CD4-positive, alpha-beta T cell treated with Interleukin-12 subunit alpha and Interleukin-12 subunit beta, for 1 hour (primary cell): ENCODE results near the gene TMEM208.

ENCODE experiments used
- DNase-seq: peaks from one replicate; pipeline ENCODE4 v3.0.0-alpha.2; 2020

Gene TMEM208

GRCh38 chr16:67237396-67238277, 10.7 kb downstream of the TMEM208 start:
- no peak for DNase-seq

GRCh38 chr16:67238278-67238575, 11.3 kb downstream of the TMEM208 start:
- no peak for DNase-seq

DNA sequence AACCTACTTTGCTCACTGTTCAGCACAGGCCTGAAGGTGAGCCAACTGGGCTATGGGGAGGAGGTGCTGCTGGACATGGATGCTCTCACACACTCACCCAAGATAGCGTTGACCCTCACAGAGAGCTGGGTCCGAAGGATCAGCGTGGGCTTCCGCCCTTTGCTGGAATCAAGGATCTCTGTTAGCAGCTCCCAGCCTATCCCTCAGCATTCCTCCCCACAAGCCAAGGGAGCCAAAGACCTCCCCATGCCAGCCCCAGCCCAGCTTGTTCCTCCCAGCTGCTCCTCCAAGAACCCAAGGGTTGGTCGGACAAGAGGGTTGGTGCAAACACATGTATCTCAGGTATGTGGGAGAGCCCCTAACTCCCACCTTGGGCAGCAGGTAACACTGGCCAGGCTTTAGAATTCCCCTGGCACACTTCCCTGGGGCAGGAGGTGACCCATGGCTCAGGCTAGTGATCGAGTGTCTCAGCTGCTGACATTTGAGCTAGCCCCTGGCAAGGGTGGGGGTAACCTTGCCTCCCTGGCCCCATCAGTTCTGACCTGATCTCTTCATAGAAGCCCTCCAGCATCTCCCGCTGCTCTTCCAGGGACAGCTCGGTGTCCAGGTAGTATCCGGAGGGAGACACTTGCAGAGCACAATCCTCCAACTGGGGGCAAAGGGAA, 12.0 kb downstream of the TMEM208 start:
- no peak for DNase-seq

- DNase-seq: no peak
Observed at GRCh38 chr16:67240506-67240905, 13.6 kb downstream of the TMEM208 start.

GRCh38 chr16:67241008-67241900, 14.3 kb downstream of the TMEM208 start:
- DNase-seq: no peak

DNA sequence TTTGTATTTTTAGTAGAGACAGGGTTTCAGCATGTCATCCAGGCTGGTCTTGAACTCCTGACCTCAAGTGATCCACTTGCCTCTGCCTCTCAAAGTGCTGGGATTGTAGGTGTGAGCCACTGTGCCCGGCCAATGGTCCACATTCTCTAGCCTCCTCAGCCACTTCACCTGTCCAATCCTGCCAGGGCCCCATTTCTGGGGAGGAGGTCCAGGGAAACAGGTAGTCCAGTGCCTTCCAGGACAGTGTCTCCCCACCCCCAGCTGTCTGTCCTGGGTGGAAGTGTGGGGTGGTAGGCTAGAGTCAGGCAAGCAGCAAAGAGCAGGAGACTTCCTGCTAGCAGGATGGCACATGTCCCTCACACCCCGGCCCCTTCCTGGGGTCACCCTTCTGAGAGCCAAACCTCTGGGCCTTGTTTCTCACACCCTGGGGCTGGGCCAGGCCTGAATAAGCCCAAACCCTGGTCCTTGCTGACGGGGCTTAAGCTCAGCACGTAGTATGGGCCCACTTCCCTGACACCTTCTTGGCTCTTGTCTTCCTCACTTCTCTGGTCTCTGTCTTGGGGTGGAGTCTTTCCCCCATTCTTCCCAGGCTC, 15.3 kb downstream of the TMEM208 start:
- no peak for DNase-seq

DNA sequence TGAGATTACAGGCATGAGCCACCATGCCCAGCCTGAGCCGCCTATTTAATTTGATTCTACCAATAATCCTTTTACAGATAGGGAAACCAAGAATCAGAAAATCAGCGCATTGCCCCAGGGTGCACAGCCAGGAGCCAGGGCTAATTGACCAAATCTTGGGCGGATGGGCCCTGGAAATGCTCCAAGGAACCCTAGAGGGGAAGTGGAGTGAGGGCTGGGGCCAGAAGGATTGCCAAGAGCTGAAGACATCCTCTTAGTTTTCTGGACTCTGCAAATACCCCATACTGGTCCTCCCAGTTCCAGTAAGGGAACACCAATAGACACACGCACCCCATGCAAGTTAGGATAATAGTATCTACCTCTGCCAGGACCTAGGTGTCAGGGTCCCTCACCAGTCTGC, 16.6 kb downstream of the TMEM208 start:
- DNase-seq: no peak

GRCh38 chr16:67244387-67245185, 17.7 kb downstream of the TMEM208 start:
- peak; percentile 86 for DNase-seq

DNA sequence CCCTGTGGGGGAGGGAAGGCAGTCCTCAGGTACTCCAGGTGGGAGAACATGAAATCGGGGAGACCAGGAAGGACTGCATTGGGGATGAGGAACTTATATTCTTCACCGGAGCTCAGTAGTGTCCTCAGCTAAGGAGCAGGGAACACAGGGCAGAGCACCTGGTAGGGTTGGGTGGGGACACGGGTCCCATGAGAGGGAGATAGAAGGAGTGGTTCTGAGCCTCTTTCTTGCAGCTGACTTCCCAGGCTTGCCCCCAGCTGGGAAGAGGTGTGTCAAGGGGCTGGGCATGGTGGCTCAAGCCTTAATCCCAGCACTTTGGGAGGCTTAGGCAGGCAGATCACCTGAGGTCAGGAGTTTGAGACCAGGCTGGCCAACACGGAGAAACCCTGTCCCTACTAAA, 18.3 kb downstream of the TMEM208 start:
- DNase-seq: no peak

DNA sequence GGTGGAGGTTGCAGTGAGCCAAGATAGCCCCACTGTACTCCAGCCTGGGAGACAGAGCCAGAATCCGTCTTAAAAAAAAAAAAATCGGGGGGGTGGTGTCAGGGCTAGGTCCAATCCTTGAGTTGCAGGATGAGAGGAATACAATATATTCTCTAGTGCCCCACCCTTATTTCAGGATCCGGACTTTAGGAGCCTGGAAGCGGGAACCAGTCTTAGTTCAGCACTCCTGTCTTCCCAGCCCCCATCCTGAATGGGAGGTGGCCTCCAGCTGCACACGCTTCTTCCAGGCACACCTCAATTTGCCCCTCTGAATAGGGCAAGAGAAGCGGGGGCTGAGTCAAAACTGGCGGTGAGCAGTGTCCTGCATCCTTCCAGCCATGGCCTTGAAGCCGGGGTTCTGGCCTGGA, 18.7 kb downstream of the TMEM208 start:
- no peak for DNase-seq

DNA sequence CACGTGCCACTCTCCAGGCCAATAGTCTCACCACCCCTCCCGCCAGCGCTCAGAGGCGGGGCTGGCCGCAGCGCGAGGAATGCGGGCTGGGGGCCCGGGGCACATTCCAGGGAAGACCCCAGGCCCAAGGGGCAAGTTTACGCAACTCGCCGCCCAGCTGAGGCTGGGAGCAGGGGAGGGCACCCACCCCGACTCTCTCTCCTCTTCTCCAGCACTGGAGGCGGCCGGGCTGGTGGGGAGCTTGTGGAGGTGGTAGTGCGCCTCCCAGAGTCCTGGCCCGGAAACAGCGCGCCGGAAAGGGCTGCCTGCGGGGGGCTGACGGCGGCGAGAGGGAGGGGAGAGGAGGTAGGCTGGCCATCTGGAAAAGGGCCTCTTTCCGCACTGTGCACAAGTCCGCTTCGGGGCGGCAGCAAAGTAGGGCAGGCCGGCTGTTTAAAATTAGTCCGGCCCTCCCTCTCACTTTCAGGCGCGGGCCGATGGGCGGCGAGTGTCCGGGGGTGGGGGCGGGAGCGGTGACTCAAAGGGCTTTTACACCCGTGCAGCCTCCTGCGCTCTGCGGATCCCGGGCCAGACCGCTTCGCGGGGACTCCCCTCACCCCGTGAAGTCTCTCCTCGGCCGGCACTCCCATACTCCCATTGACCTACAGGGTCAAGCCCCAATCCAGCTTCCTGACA, 19.3 kb downstream of the TMEM208 start:
- DNase-seq: peak; percentile 45

DNA sequence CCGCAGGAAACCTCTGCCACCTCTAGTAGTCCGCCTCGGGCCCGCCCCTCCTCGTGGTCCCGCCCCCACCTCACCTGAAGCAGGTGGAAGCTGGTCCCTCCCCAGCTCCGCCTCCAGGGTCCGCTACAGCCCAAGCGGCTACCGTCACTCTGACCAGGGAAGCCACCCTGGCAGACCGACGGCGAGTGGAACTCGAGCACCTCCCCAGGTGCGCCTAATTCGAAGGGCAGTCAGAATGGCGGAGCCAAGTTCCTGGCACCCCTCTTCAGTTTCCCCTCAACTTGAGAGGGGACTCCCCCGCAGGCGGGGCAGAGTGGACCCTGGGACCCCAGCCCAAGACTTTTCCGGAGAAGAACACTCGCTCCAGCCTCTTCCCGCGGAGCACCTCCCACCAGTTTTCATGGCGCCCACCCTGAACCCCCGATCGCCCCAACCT, 19.8 kb downstream of the TMEM208 start:
- peak; percentile 57 for DNase-seq

- peak; percentile 96 for DNase-seq
Observed at GRCh38 chr16:67247192-67248072, 20.5 kb downstream of the TMEM208 start, which contains the start of gene FHOD1. FHOD1 (minus strand) TSS chr16:67247481; CDS start chr16:67247410, 71 bp downstream.

- DNase-seq: no peak
Observed at GRCh38 chr16:67248073-67248400, 21.1 kb downstream of the TMEM208 start.

- DNase-seq: peak; percentile 29
Observed at GRCh38 chr16:67248401-67249177, 21.7 kb downstream of the TMEM208 start, which contains the start of gene SLC9A5. SLC9A5 (plus strand) TSS chr16:67248979; CDS start chr16:67249015, 36 bp downstream.

DNA sequence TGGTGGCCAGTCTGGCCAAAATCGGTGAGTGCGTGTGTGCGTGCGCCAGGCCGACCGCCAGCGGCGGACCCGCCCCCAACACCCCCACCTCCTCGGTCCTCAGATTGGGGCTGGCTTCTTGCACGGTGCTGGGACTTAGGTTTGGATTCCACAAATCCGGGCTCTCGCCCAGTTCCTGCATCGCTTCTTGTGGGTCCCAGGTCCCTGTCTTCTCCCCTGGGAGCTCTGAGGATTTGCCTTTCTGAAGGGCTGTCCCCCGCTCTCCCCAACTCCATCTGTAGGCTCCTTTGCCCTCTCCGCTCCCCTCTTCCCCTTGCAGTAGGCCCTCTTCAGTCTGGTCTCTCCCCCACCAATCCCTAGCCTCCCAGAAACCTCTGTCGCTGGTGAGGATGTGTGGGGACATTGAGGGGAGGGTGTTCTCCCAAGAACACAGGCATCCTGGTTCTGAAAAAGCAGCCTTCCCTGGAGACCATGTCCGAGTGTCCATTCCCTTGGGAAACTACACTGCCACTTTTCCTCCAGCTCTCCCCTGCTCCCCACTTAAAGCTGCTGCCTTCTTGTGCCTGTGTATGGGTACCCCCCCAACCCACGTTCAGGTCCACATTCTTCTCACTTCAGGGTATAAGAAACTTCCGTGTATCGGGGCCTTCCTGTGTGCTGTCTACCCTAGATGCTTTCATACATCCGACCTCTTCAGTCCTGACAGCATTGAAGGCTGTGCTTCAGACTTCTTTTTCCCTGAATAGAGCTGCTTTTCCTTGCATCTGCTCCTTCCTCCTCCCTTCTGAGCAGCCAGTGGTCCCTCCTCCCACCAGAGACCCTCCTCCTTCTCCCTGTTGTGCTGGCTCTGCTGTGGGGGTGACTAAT, 22.5 kb downstream of the TMEM208 start:
- DNase-seq: no peak

DNA sequence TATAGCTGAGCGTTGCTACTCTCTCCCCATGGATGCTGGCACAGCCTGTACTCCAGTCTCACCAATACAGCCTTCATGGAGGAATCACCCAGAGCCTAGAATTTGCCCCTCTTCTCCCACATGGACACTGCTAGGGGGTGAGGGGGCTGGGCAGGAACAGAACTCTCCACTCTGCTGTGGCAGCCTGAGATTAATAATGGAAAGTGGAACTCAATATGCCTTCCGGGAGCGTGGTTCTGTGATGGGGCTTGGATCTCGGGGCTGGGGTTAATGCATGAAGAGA, 23.1 kb downstream of the TMEM208 start:
- no peak for DNase-seq

GRCh38 chr16:67252609-67253497, 25.9 kb downstream of the TMEM208 start:
- DNase-seq: no peak
